DND-41 (cell line): ENCODE data around the gene ZNF132.

Experiments
- ATAC-seq: fragments of 200-7000 bp; cut with Tn5 transposase; 3 replicates; pipeline ENCODE4 v1.9.1; 2021; ENCODE audit warnings: low read depth; ENCODE audit not compliant: insufficient read depth
- DNase-seq: peaks from one replicate; pipeline ENCODE4 v3.0.0-alpha.2; 2020
- H2AFZ ChIP-seq: 2 replicates; pipeline ENCODE4 v1.6.0; 2012; ENCODE audit warnings: low read depth, low read length
- H3K27ac ChIP-seq: 2 replicates; pipeline ENCODE4 v1.5.1; 2012; ENCODE audit warnings: low read length, inconsistent platforms
- H3K27me3 ChIP-seq: fragments of 200-600 bp; sonication (generic); 2 replicates; pipeline ENCODE4 v1.6.0; 2012; ENCODE audit warnings: low read length, mild to moderate bottlenecking, inconsistent platforms; ENCODE audit not compliant: insufficient read depth, poor library complexity
- H3K36me3 ChIP-seq: 2 replicates; pipeline ENCODE4 v1.5.1; 2012; ENCODE audit warnings: low read length, inconsistent platforms; ENCODE audit not compliant: insufficient read depth
- H3K4me1 ChIP-seq: 2 replicates; pipeline ENCODE4 v1.5.1; 2012; ENCODE audit warnings: mild to moderate bottlenecking, low read length; ENCODE audit not compliant: insufficient read depth
- H3K4me2 ChIP-seq: 2 replicates; pipeline ENCODE4 v1.6.0; 2012; ENCODE audit warnings: mild to moderate bottlenecking, moderate library complexity, low read length, inconsistent platforms; ENCODE audit not compliant: insufficient read depth
- H3K4me3 ChIP-seq, 2 experiments: fragments of 200-600 bp in 1 of 2; shearing (Covaris generic) in 1 of 2; 2 replicates each; pipeline ENCODE4 v1.5.1; 2012 to 2016; ENCODE audit warnings: inconsistent platforms in 2 of 2, low read length in 2 of 2, mild to moderate bottlenecking in 2 of 2, low read depth in 1 of 2, moderate library complexity in 1 of 2
- H3K79me2 ChIP-seq: 2 replicates; pipeline ENCODE4 v1.6.0; 2012; ENCODE audit warnings: low read length, inconsistent platforms; ENCODE audit not compliant: insufficient read depth
- H3K9ac ChIP-seq: 2 replicates; pipeline ENCODE4 v1.6.0; 2012; ENCODE audit warnings: low read depth, mild to moderate bottlenecking, inconsistent platforms, low read length, moderate library complexity
- H3K9me3 ChIP-seq: 2 replicates; pipeline ENCODE4 v1.5.1; 2012; ENCODE audit warnings: low read length, moderate library complexity, mild to moderate bottlenecking, inconsistent platforms; ENCODE audit not compliant: insufficient read depth, severe bottlenecking
- H4K20me1 ChIP-seq: 2 replicates; pipeline ENCODE4 v1.6.0; 2012; ENCODE audit warnings: low read length; ENCODE audit not compliant: insufficient read depth
- CTCF ChIP-seq: IDR thresholded peaks from 2 replicates; pipeline ENCODE4 v1.5.1; 2012; ENCODE audit warnings: borderline replicate concordance, low read length, moderate library complexity, mild to moderate bottlenecking; ENCODE audit not compliant: poor library complexity, severe bottlenecking; ENCODE audit errors: extremely low read depth
- EZH2 ChIP-seq: IDR thresholded peaks from 3 replicates; pipeline ENCODE4 v1.6.1; 2012; ENCODE audit warnings: borderline replicate concordance, low read depth, mild to moderate bottlenecking, moderate library complexity, low read length, inconsistent platforms; ENCODE audit not compliant: severe bottlenecking

Gene ZNF132

GRCh38 chr19:58386576-58387337 lies 53.2 kb downstream of the ZNF132 start, which contains the start of gene RPS5:
RPS5 (plus strand) TSS chr19:58387269; CDS start chr19:58388138, 869 bp downstream.
- Histone ChIP-seq H3K4me2 (peak within 1 kb of the TSS; percentile 92), H3K27me3 (no peaks in the 10 kb centered on the region), H3K79me2 (peaks cover 65% of the 10 kb centered on the region), H2AFZ (peak within 1 kb of the TSS; percentile 84), H4K20me1 (peaks cover 27% of the 10 kb centered on the region), H3K27ac (peak within 1 kb of the TSS; percentile 97), H3K4me1 (peaks cover 52% of the 10 kb centered on the region), H3K4me3 (peak within 1 kb of the TSS; percentile 75 to 92), H3K9me3 (no peaks in the 10 kb centered on the region), H3K36me3 (peaks cover 40% of the 10 kb centered on the region), H3K9ac (peak within 1 kb of the TSS; percentile 99)
- ATAC-seq = peak; percentile 87
- TF ChIP-seq CTCF (no peak), EZH2 (no peak)
- peak; percentile 98 for DNase-seq

GRCh38 chr19:58385891-58386575 lies 53.9 kb downstream of the ZNF132 start:
- no peak for TF ChIP-seq EZH2
- TF ChIP-seq CTCF = no peak
- Histone ChIP-seq H3K79me2 (peaks cover 62% of the 10 kb centered on the region), H3K36me3 (peaks cover 33% of the 10 kb centered on the region), H3K9me3 (no peaks in the 10 kb centered on the region), H3K9ac (peak overlapping the region; percentile 99), H3K27me3 (no peaks in the 10 kb centered on the region), H3K27ac (peak overlapping the region; percentile 97), H3K4me1 (peaks cover 55% of the 10 kb centered on the region), H3K4me3 (peak overlapping the region; percentile 75 to 92), H2AFZ (peak overlapping the region; percentile 84), H3K4me2 (peak overlapping the region; percentile 92), H4K20me1 (peaks cover 26% of the 10 kb centered on the region)
- DNase-seq (peak; percentile 40), ATAC-seq (no peak; the same call in 1 of the 3 replicates)

- peak overlapping the region; percentile 99 for H3K9ac ChIP-seq
These were observed 54.6 kb downstream of the ZNF132 start for GRCh38 chr19:58385313-58385890.

More at GRCh38 chr19:58385313-58385890, 54.6 kb downstream of the ZNF132 start:
- Histone ChIP-seq H3K4me1 (peaks cover 49% of the 10 kb centered on the region), H3K4me3 (peak overlapping the region in 1 of 2 experiments; percentile 92; a peak in 3 of 4 replicates), H3K9me3 (no peaks in the 10 kb centered on the region), H3K27me3 (no peaks in the 10 kb centered on the region), H4K20me1 (peaks cover 20% of the 10 kb centered on the region), H2AFZ (peak overlapping the region; percentile 84), H3K36me3 (peaks cover 26% of the 10 kb centered on the region), H3K27ac (peak overlapping the region; percentile 97), H3K79me2 (peaks cover 57% of the 10 kb centered on the region), H3K4me2 (peak overlapping the region; percentile 92)
- DNase-seq (no peak), ATAC-seq (no peak)
- TF ChIP-seq EZH2 (no peak), CTCF (no peak)
